ENCODE measurements around the gene DCLK1.

The DCLK1 gene

DNA sequence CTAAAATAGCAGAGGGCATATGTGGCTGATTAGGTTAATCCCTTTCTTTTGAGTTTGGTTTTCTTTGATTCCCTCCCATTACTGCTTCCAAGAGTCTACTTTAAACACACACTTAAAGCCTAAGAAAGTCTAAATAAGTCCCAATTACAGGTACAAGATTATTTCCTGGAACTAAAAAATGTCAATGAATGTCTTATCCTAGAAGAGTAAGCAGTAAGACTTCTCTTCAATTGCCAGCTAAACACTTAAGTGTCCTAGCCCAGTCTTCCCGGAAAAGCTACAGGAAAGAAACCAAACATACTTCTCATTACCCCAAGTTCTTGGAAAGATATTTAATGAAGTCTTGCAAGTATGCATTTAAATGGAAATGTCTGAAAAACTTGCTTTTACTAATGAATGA, 233.1 kb downstream of the DCLK1 start:
- no peak for DNase-seq (ENCODE audit: low spot score)

- DNase-seq (ENCODE audit: low spot score), result peak; percentile 30
Measured at GRCh38 chr13:35894636-35895035, 236.5 kb downstream of the DCLK1 start.

DNA sequence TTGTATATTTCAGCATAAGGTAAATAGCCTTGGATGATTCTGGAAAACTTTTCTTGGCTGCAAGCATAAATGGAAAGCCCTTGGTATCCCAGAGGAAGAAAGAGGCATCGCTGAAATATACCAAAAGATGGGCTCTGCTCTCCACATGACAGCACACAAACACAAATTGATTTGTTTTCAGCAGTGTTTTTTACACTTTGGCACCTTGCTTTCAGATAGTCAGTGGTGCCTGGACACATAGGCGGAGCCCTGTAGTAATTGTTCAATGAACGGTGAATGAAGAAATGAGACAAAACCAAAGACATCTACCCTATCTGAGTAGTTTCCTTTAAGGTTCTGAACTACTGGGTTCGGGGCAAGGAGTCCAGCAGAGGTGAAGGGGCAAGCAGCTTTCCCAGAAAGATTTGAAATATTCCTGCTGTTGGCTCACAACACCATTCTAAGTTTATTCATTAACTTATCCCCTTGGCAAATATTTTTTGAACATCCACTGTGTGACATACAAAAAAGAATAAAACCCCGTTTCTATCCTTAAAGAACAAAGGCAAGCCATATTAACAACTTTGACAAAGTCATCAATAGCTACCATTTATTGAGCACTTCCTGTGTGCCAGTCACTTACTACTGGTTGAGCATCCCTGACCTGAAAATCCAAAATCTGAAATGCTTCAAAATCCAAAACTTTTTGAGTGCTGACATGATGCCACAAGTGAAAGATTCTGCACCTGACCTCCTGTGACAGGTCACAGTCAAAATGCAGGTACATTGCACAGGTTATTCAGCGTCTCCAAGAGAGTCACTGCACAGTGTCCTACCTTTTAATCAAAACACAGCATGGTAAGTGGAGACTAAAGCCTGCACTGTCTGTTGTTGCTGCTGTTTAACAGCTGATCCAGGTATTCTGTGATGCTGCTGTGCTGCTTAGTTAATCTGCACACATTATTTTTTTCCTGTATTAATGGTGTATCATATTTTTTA, 238.1 kb downstream of the DCLK1 start:
- DNase-seq (ENCODE audit: low spot score), result no peak

GRCh38 chr13:35891507-35892441, 239.4 kb downstream of the DCLK1 start:
- DNase-seq (ENCODE audit: low spot score), result no peak

- no peak for DNase-seq (ENCODE audit: low spot score)
Measured at GRCh38 chr13:35889560-35889959, 241.6 kb downstream of the DCLK1 start.

DNA sequence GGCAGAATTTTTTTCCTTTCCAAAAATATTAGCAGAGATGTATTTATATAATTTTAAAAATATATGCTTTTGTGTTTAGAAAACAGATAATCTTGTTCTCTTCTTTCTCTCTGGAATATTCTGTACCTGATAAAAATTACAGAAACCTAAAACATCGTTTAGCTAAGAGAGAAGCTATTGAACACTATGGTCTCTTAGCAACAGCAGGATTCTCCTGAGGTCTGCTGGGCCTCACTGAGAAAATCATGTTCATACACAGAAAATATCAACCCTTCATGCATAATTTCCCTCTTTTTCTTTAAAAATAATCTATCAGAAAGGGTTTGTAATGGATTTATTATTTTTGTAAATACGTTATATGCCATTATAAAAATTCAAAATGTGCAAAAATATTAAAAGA, 242.2 kb downstream of the DCLK1 start:
- no peak for DNase-seq (ENCODE audit: low spot score)

DNA sequence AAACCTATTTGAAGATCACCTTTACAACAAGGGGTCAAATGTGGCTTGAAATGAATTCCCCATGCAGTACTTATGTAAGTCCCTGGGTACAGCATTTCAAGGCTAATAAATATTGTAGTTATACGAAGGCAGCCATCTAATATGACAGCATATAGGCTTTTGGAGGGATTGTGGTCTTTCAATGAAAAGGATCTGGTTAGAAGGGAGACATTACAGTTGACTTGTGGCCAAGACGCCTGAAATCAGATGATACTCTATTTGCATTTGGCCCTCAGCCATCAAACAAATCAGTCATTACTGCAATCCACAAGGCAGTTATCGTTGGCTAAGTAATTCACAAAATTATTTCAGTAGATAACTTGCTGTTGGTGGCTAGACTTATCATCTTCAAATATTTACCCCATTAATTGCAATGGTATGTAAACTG, 242.7 kb downstream of the DCLK1 start:
- no peak for DNase-seq (ENCODE audit: low spot score)

DNA sequence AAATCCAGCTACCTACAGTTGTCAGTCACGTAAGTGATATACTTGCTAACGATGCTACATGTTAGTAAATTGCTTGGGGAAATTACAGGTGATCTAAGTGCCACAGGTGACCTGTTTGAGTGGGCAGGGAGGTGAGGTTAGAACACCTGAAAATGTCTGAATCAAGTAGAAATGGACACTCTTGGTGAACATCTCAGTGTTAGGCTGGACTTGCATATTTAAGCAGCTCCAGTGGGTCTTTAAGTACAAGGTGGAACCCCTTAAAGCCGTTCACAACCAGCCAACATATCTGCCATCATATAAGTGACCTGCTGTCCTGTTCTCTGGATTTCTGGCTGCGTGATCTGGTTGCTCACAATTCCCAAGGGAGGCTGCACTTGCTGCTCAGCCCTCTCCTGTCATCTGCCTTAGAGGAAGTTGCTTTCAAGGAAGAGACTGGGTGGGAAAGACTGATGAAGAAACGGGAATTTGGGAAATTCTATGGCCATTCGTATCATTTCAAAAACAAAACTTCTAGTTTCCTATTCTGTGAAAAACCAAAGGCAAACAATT, 244.0 kb downstream of the DCLK1 start:
- no peak for DNase-seq (ENCODE audit: low spot score)

DNA sequence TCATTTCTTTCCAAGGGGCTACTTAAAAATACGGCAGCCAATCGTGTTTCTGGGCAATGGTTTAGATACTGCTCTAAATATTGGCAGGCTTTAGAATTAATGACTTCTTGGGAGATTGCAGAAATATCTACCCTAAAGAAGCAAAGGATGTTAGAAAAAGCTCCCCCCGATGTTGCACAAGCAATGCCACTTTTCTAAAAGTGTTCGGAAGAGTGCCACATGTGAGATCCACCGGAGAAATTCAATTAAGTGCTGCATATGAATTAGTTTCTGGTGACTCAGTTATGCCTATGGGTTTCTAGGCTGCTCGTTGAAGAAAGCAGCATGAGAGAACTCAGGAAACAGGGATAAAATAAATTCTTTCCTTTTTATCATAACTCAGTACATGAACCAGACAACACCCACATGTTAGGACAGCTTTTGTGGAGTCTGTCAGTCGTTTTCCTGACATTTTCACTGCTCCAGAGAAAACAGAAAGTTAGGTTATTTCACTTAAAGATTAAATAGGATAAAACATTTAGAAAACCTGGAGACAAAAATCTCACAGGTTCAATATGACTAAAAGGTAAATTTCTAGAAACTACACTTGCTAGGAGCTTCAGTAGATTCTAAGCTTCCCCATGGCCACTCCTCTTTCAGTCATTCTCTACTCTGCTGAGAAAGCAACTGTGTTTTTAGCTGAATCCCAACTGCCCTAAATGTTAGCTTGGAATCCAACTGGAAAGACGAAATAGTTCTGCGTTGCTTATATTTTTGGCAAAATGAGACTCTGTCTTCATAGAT, 244.7 kb downstream of the DCLK1 start:
- no peak for DNase-seq (ENCODE audit: low spot score)

DNA sequence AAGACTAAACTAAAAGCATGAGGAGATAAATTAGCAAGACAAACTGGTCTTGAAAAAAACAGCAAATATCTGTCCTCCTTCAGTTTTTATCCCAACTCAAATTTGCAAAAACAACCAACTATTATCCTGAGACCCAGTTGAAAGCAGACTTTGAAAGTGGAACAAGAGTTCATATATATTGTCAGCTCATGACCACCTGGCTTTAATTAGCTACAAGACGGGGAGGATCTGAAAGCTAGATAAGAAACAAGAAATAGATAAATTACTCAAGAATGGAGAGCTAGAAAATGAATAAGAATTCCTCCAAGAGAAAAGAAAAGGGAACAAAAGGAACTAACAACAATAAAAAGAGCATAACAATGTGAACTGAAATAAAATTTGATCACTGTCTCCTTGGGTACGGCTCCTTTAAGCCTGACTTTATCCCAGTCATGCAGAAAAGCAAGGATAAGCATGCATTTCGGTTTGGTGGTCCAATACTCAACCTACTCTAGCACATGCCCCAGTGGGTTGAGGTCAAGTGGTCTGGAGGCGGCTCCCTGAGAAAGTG, 246.9 kb downstream of the DCLK1 start:
- no peak for DNase-seq (ENCODE audit: low spot score)

GRCh38 chr13:35882722-35883497, 248.3 kb downstream of the DCLK1 start:
- DNase-seq (ENCODE audit: low spot score), result no peak

GRCh38 chr13:35881360-35881759, 249.8 kb downstream of the DCLK1 start:
- DNase-seq (ENCODE audit: low spot score), result peak; percentile 14

- no peak for DNase-seq (ENCODE audit: low spot score)
Measured at GRCh38 chr13:35879111-35879510, 252.1 kb downstream of the DCLK1 start.

GRCh38 chr13:35876601-35877000, 254.6 kb downstream of the DCLK1 start:
- DNase-seq (ENCODE audit: low spot score), result peak; percentile 28

DNA sequence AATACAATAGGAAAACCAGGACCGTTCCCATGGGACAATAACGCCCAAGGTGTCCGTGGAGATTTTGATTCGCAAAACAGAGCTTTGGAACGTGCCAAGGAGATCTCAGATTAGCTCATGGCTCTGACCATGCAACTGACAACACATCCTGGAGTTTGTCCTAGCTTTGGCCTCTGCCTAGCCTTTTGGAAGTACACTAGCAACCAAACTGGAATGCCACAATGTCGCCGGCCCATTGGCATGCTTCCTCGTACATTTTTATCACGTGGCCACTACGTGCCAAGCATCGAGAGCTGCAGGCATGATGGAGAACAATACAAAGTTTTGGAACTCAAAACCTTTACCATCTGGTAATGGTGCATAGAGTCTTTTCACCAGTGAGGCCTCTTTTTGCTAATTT, 256.5 kb downstream of the DCLK1 start:
- DNase-seq (ENCODE audit: low spot score), result peak; percentile 30

DNA sequence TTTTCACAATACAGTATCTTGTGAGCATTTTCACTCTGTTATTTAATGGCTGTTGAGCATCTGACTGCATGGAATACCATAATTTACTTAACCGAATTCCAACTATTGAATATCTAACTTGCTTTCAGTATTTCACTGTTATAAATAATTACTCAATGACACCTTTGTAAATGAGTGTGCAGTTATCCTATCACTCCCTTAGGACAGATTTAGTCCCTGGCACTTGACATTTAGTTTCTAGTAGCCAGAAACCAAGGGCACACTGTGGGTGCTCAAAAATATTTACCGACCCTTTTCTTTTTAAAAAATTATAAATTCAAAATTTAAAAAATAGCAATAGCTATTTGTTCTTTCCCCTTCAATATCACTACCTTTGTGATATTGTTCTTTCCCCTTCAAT, 258.8 kb downstream of the DCLK1 start:
- no peak for DNase-seq (ENCODE audit: low spot score)

DNA sequence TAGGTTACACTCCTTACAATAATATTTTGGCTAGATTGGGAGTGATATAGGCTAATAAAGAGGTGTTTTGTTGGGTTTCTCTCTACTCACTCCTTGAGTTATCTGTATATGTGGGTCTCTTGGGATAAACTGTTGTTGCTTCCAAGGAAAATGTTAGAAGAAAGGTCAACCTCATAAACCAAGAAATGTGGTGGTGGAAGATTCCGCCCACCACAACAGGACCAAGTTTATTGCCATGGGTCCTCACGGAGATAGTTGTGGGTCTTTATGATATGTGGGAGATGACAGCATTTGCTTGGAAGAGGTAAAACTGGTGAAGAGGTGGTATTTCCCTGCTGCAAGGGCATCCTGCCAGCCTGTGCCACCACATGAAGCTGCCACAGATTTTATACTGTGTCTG, 259.6 kb downstream of the DCLK1 start:
- DNase-seq (ENCODE audit: low spot score), result no peak

GRCh38 chr13:35866801-35867200, 264.4 kb downstream of the DCLK1 start:
- no peak for DNase-seq (ENCODE audit: low spot score)

- DNase-seq (ENCODE audit: low spot score), result no peak
Measured at GRCh38 chr13:35865341-35866240, 265.6 kb downstream of the DCLK1 start.
